ENCODE data around the gene WDFY4. TPM values are rescaled to one million over a fixed set of nuclear protein-coding genes. Genes with fewer than 3 reads are reported as not detected.

Gene WDFY4
- total RNA-seq, 3 donors from 2014 or later = 2.3 to 7.0 (median 5.8) TPM

GRCh38 chr10:48729941-48730457, 45.3 kb downstream of the WDFY4 start:
- intact Hi-C loops (cut with DNase I; ENCODE audit: low total_unique reads) = no loop called here
- no peaks in the 10 kb centered on the region for H3K4me1 ChIP-seq
- H3K4me3 ChIP-seq = no peak overlapping the region
- H3K27me3 ChIP-seq = no peaks in the 10 kb centered on the region
- no peaks in the 10 kb centered on the region for H3K36me3 ChIP-seq
- H3K9me3 ChIP-seq = no peaks in the 10 kb centered on the region
- DNase-seq (ENCODE audit: low spot score in 2 of 2) = no peak
- TF ChIP-seq POLR2AphosphoS5 (IDR thresholded peaks at IDR 0.05) (no peak), CTCF (IDR thresholded peaks at IDR 0.05) (no peak), POLR2A (IDR thresholded peaks at IDR 0.05) (no peak)
- H3K27ac ChIP-seq = no peak overlapping the region

- Histone ChIP-seq H3K9me3 (no peaks in the 10 kb centered on the region), H3K4me1 (no peaks in the 10 kb centered on the region), H3K36me3 (no peaks in the 10 kb centered on the region), H3K27ac (no peak overlapping the region), H3K27me3 (no peaks in the 10 kb centered on the region), H3K4me3 (no peak overlapping the region)
- no peak for DNase-seq (ENCODE audit: low spot score in 2 of 2)
- TF ChIP-seq POLR2AphosphoS5 (IDR thresholded peaks at IDR 0.05) = no peak
- no peak for TF ChIP-seq CTCF (IDR thresholded peaks at IDR 0.05)
- TF ChIP-seq POLR2A (IDR thresholded peaks at IDR 0.05) = no peak
- intact Hi-C loops (cut with DNase I; ENCODE audit: low total_unique reads) = no loop called here
Observed at GRCh38 chr10:48731141-48731540, 46.5 kb downstream of the WDFY4 start.

GRCh38 chr10:48731654-48732053, 47.0 kb downstream of the WDFY4 start:
- TF ChIP-seq POLR2AphosphoS5 (IDR thresholded peaks at IDR 0.05) = no peak
- TF ChIP-seq CTCF (IDR thresholded peaks at IDR 0.05) = no peak
- TF ChIP-seq POLR2A (IDR thresholded peaks at IDR 0.05) = no peak
- no peak for DNase-seq (ENCODE audit: low spot score in 2 of 2)
- Histone ChIP-seq H3K4me1 (no peaks in the 10 kb centered on the region), H3K27me3 (no peaks in the 10 kb centered on the region), H3K36me3 (no peaks in the 10 kb centered on the region), H3K9me3 (no peaks in the 10 kb centered on the region), H3K27ac (no peak overlapping the region), H3K4me3 (no peak overlapping the region)
- intact Hi-C loops (cut with DNase I; ENCODE audit: low total_unique reads) = no loop called here

- TF ChIP-seq POLR2AphosphoS5 (IDR thresholded peaks at IDR 0.05) = no peak
- no peak for TF ChIP-seq CTCF (IDR thresholded peaks at IDR 0.05)
- TF ChIP-seq POLR2A (IDR thresholded peaks at IDR 0.05) = no peak
- H3K27ac ChIP-seq = no peak overlapping the region
- H3K4me1 ChIP-seq = no peaks in the 10 kb centered on the region
- intact Hi-C loops (cut with DNase I; ENCODE audit: low total_unique reads) = no loop called here
- H3K4me3 ChIP-seq = no peak overlapping the region
- no peak for DNase-seq (ENCODE audit: low spot score in 2 of 2)
- H3K27me3 ChIP-seq = no peaks in the 10 kb centered on the region
- H3K36me3 ChIP-seq = no peaks in the 10 kb centered on the region
- H3K9me3 ChIP-seq = no peaks in the 10 kb centered on the region
Observed at GRCh38 chr10:48733329-48733728, 48.7 kb downstream of the WDFY4 start.

- H3K36me3 ChIP-seq = no peaks in the 10 kb centered on the region
- intact Hi-C loops (cut with DNase I; ENCODE audit: low total_unique reads) = no loop called here
- H3K27me3 ChIP-seq = no peaks in the 10 kb centered on the region
- TF ChIP-seq POLR2AphosphoS5 (IDR thresholded peaks at IDR 0.05) (no peak), POLR2A (IDR thresholded peaks at IDR 0.05) (no peak)
- H3K4me1 ChIP-seq = no peaks in the 10 kb centered on the region
- DNase-seq (ENCODE audit: low spot score in 2 of 2) = no peak
- no peak overlapping the region for H3K4me3 ChIP-seq
- H3K27ac ChIP-seq = no peak overlapping the region
- no peaks in the 10 kb centered on the region for H3K9me3 ChIP-seq
Observed at GRCh38 chr10:48735836-48736390, 51.2 kb downstream of the WDFY4 start.

All from breast epithelium (tissue), 4 donors.